HCT116 (cell line): Measurements from ENCODE around the gene FBXL16. TPM values are rescaled to one million over a fixed set of nuclear protein-coding genes. Genes with fewer than 3 reads are reported as not detected.

Source experiments
- ATAC-seq: fragments of 200-7000 bp; cut with Tn5 transposase; 2 replicates; pipeline ENCODE4 v1.9.1; 2020; ENCODE audit warnings: mild to moderate bottlenecking, moderate library complexity
- BruUV-seq: library from RNA; stranded (reverse); fragments of 400-500 nt; replicated peaks from 2 replicates; lab custom pipeline; 2021; lab: Mats Ljungman, UMichigan
- CTCF ChIA-PET: fragments of 300-600 bp; sonication (Branson Sonifier 250); formaldehyde crosslinking; loops from one replicate; lab custom pipeline; 2021; ENCODE audit warnings: antibody characterized with exemption; lab: Charles Lee
- POLR2A ChIA-PET: fragments of 300-600, 350-600 bp; sonication (Branson Sonifier 250); formaldehyde crosslinking; loops from one replicate; lab custom pipeline; 2021; ENCODE audit warnings: antibody characterized with exemption; lab: Charles Lee
- RAD21 ChIA-PET, 2 experiments: fragments of 300-600 bp; sonication (Branson Sonifier 250); formaldehyde crosslinking; loops; one replicate each; lab custom pipeline; 2023; ENCODE audit warnings: low total read pairs in 2 of 2; ENCODE audit not compliant: uncharacterized antibody in 2 of 2, unreplicated experiment in 2 of 2, low non-redundant PET in 1 of 2; lab: Charles Lee
- DNase-seq: peaks from one replicate; pipeline ENCODE4 v3.0.0-alpha.2; 2010; ENCODE audit warnings: low read depth, low spot score
- H2AFZ ChIP-seq: fragments of 200-600 bp; shearing (Covaris generic), sonication (generic); 2 replicates; pipeline ENCODE4 v1.6.1; 2017; ENCODE audit warnings: low read depth, mixed run types, mixed read lengths, antibody characterized with exemption, low read length; ENCODE audit not compliant: poor library complexity, severe bottlenecking
- H3K27ac ChIP-seq: 2 replicates; pipeline ENCODE4 v1.5.1; 2012; ENCODE audit warnings: low read depth, low read length
- H3K27me3 ChIP-seq: fragments of 200-600 bp; sonication (generic); 2 replicates; pipeline ENCODE4 v1.6.1; 2016; ENCODE audit warnings: mixed run types, low read length, mixed read lengths; ENCODE audit not compliant: insufficient read depth
- H3K36me3 ChIP-seq, 2 experiments: fragments of 200-500 bp in 1 of 2; fragments of 200-600 bp in 1 of 2; sonication (Bioruptor generic) in 1 of 2; sonication (generic) in 1 of 2; 2 replicates each; pipeline versions ENCODE4 v1.5.1 to v1.6.1; 2014 to 2016; ENCODE audit warnings: low read length in 2 of 2, inconsistent platforms in 1 of 2, mixed read lengths in 1 of 2, mixed run types in 1 of 2; ENCODE audit not compliant: insufficient read depth in 2 of 2, control insufficient read depth in 1 of 2
- H3K4me1 ChIP-seq, 2 experiments: fragments of 200-600 bp in 1 of 2; sonication (generic) in 1 of 2; 2 replicates each; pipeline versions ENCODE4 v1.5.1 to v1.6.1; 2012 to 2017; ENCODE audit warnings: low read length in 2 of 2, inconsistent platforms in 1 of 2, mild to moderate bottlenecking in 1 of 2, mixed read lengths in 1 of 2, mixed run types in 1 of 2, moderate library complexity in 1 of 2; ENCODE audit not compliant: insufficient read depth in 2 of 2, control insufficient read depth in 1 of 2
- H3K4me2 ChIP-seq: fragments of 200-600 bp; sonication (generic); 2 replicates; pipeline ENCODE4 v1.6.1; 2017; ENCODE audit warnings: mixed run types, low read length, mixed read lengths
- H3K4me3 ChIP-seq, 2 experiments: fragments of 200-600 bp in 1 of 2; sonication (generic) in 1 of 2; replicated peaks in 1 of 2; 2 replicates each; pipeline ENCODE4 v1.5.1; 2011 to 2016; ENCODE audit warnings: low read length in 2 of 2, control low read depth in 1 of 2, low read depth in 1 of 2, mild to moderate bottlenecking in 1 of 2, mixed read lengths in 1 of 2, mixed run types in 1 of 2
- H3K79me2 ChIP-seq: fragments of 200-600 bp; sonication (generic); 2 replicates; pipeline ENCODE4 v1.6.1; 2017; ENCODE audit warnings: mild to moderate bottlenecking, mixed run types, low read length, moderate library complexity, mixed read lengths; ENCODE audit not compliant: insufficient read depth
- H3K9ac ChIP-seq: fragments of 200-600 bp; sonication (generic); 2 replicates; pipeline ENCODE4 v1.6.1; 2016; ENCODE audit warnings: low read length, mixed read lengths
- H3K9me2 ChIP-seq: fragments of 200-600 bp; sonication (generic), shearing (Covaris generic); 2 replicates; pipeline ENCODE4 v1.6.1; 2017; ENCODE audit warnings: mixed run types, mild to moderate bottlenecking, moderate library complexity; ENCODE audit not compliant: insufficient read depth
- H3K9me3 ChIP-seq, 2 experiments: fragments of 200-500 bp in 1 of 2; fragments of 200-600 bp in 1 of 2; sonication (Bioruptor generic) in 1 of 2; sonication (generic) in 1 of 2; 2 replicates each; pipeline ENCODE4 v1.6.1; 2014 to 2017; ENCODE audit warnings: low read length in 2 of 2, mixed read lengths in 2 of 2, inconsistent platforms in 1 of 2, low read depth in 1 of 2, mild to moderate bottlenecking in 1 of 2, mixed run types in 1 of 2, moderate library complexity in 1 of 2; ENCODE audit not compliant: control insufficient read depth in 1 of 2, insufficient read depth in 1 of 2
- H4K20me1 ChIP-seq: fragments of 200-600 bp; sonication (generic), shearing (Covaris generic); 2 replicates; pipeline ENCODE4 v1.6.1; 2017; ENCODE audit warnings: mixed run types, mild to moderate bottlenecking, moderate library complexity; ENCODE audit not compliant: insufficient read depth
- ATF3 ChIP-seq: IDR thresholded peaks from 2 replicates; pipeline ENCODE4 v1.6.1; 2012
- CBX3 ChIP-seq: IDR thresholded peaks from 2 replicates; pipeline ENCODE4 v1.6.1; 2012; ENCODE audit warnings: low read depth
- ELF1 ChIP-seq: IDR thresholded peaks from 2 replicates; pipeline ENCODE4 v1.6.1; 2012; ENCODE audit warnings: low read depth, borderline replicate concordance
- EZH2 ChIP-seq: fragments of 200-600 bp; sonication (generic); IDR thresholded peaks from 2 replicates; pipeline ENCODE4 v1.6.1; 2017; ENCODE audit warnings: antibody characterized with exemption, mixed run types
- FOSL1 ChIP-seq: IDR thresholded peaks from 2 replicates; pipeline ENCODE4 v1.6.1; 2012; ENCODE audit warnings: low read depth
- POLR2A ChIP-seq: IDR thresholded peaks from 2 replicates; pipeline ENCODE4 v1.7.0; 2011; ENCODE audit warnings: borderline replicate concordance; ENCODE audit not compliant: insufficient read depth, insufficient read length; ENCODE audit errors: extremely low read depth
- RAD21 ChIP-seq: IDR thresholded peaks from 2 replicates; pipeline ENCODE4 v1.6.1; 2012; ENCODE audit warnings: low read depth, mild to moderate bottlenecking
- REST ChIP-seq: IDR thresholded peaks from 2 replicates; pipeline ENCODE4 v1.6.1; 2012; ENCODE audit warnings: low read depth
- SIN3A ChIP-seq: IDR thresholded peaks from 2 replicates; pipeline ENCODE4 v1.6.1; 2012; ENCODE audit warnings: low read depth
- SP1 ChIP-seq: IDR thresholded peaks from 2 replicates; pipeline ENCODE4 v1.6.1; 2012; ENCODE audit warnings: low read depth
- TCF7L2 ChIP-seq: IDR thresholded peaks from 2 replicates; pipeline ENCODE4 v1.7.0; 2011; ENCODE audit warnings: borderline replicate concordance, inconsistent platforms; ENCODE audit not compliant: insufficient read depth, insufficient read length; ENCODE audit errors: extremely low read depth
- YY1 ChIP-seq: IDR thresholded peaks from 2 replicates; pipeline ENCODE4 v1.6.1; 2011; ENCODE audit warnings: low read length, low read depth, moderate library complexity, mild to moderate bottlenecking; ENCODE audit not compliant: insufficient replicate concordance; ENCODE audit errors: extremely low read depth
- ZBTB33 ChIP-seq: IDR thresholded peaks from 2 replicates; pipeline ENCODE4 v1.6.1; 2011; ENCODE audit warnings: mild to moderate bottlenecking, low read length, moderate library complexity; ENCODE audit not compliant: insufficient replicate concordance; ENCODE audit errors: extremely low read depth
- intact Hi-C: fragments of 100-400 bp; cut with micrococcal nuclease; formaldehyde crosslinking; loops from 2 replicates; pipeline ENCODE4 v1.10.0; 2022
- total RNA-seq: library from RNA; stranded (reverse); gene quantifications from one replicate; pipeline ENCODE4 v1.2.1, GENCODE V29; 2021; ENCODE audit not compliant: unreplicated experiment

FBXL16 gene
- total RNA-seq, 1 experiment from 2014 or later: 49.7 TPM

- peaks cover 23% of the 10 kb centered on the region for H3K79me2 ChIP-seq
- ATAC-seq: no peak
- DNase-seq: no peak
- H3K9me2 ChIP-seq: no peaks in the 10 kb centered on the region
- peak overlapping the region; percentile 33; the same call in 1 of the 2 replicates for H3K9ac ChIP-seq
- CTCF ChIA-PET: no interaction called here
- H3K27ac ChIP-seq: peak overlapping the region; percentile 96
- H3K9me3 ChIP-seq: no peaks in the 10 kb centered on the region
- TF ChIP-seq CBX3 (no peak), FOSL1 (no peak), REST (no peak), SP1 (no peak), POLR2A (no peak), TCF7L2 (no peak), ZBTB33 (no peak), ATF3 (no peak), EZH2 (no peak), RAD21 (no peak), ELF1 (no peak), YY1 (no peak), SIN3A (no peak)
- TF ChIP-seq, all 23 proteins: peak for 0
- ChIA-PET RAD21 (no interaction called here), POLR2A (no interaction called here)
- Histone ChIP-seq H3K4me3 (no peak overlapping the region), H3K4me2 (peak overlapping the region; percentile 54), H4K20me1 (no peaks in the 10 kb centered on the region), H3K36me3 (no peaks in the 10 kb centered on the region), H2AFZ (no peak overlapping the region), H3K27me3 (no peaks in the 10 kb centered on the region), H3K4me1 (peaks cover 14 to 51% of the 10 kb centered on the region in 2 experiments)
- no TSS peak for BruUV-seq
- intact Hi-C loops: no loop called here
Measured at GRCh38 chr16:644556-644955, 61.0 kb downstream of the FBXL16 start.
